ENCODE results near the gene CSTPP1.

- TF ChIP-seq CTCF (IDR thresholded peaks at IDR 0.05) (no peak), POLR2A (IDR thresholded peaks at IDR 0.05) (no peak), EP300 (IDR thresholded peaks at IDR 0.05) (no peak)
Observed at GRCh38 chr11:46984548-46984947, 48.0 kb downstream of the CSTPP1 start.

Data from tibial nerve (tissue), 4 donors.